HuH-7 (cell line): ENCODE data around the gene PODN.

ENCODE experiments used
- DNase-seq: peaks from one replicate; pipeline ENCODE4 v3.0.0; 2011; ENCODE audit warnings: low spot score

PODN gene

GRCh38 chr1:53090227-53091147 lies 28.5 kb downstream of the PODN start:
- no peak for DNase-seq

- no peak for DNase-seq
Measured at GRCh38 chr1:53091841-53092645, 30.0 kb downstream of the PODN start.

GRCh38 chr1:53092659-53093450 lies 30.8 kb downstream of the PODN start:
- no peak for DNase-seq

GRCh38 chr1:53093451-53093754 lies 31.4 kb downstream of the PODN start:
- no peak for DNase-seq

- no peak for DNase-seq
Measured at GRCh38 chr1:53093778-53094532, 31.9 kb downstream of the PODN start.

GRCh38 chr1:53094533-53094919 lies 32.5 kb downstream of the PODN start:
- no peak for DNase-seq

GRCh38 chr1:53104289-53104913 lies 42.4 kb downstream of the PODN start:
- no peak for DNase-seq

- no peak for DNase-seq
Measured at GRCh38 chr1:53107090-53107489, 45.1 kb downstream of the PODN start.

GRCh38 chr1:53107570-53108322 lies 45.7 kb downstream of the PODN start:
- peak; percentile 84 for DNase-seq

GRCh38 chr1:53108646-53109580 lies 46.9 kb downstream of the PODN start:
- DNase-seq, result no peak

- DNase-seq, result no peak
Measured at GRCh38 chr1:53110370-53111072, 48.5 kb downstream of the PODN start.

GRCh38 chr1:53111073-53111556 lies 49.1 kb downstream of the PODN start:
- peak; percentile 62 for DNase-seq

GRCh38 chr1:53111693-53112092 lies 49.7 kb downstream of the PODN start:
- DNase-seq, result no peak

- no peak for DNase-seq
Measured at GRCh38 chr1:53112271-53112774, 50.3 kb downstream of the PODN start.

- DNase-seq, result no peak
Measured at GRCh38 chr1:53112861-53113260, 50.8 kb downstream of the PODN start.

GRCh38 chr1:53114090-53114489 lies 52.1 kb downstream of the PODN start:
- DNase-seq, result no peak

GRCh38 chr1:53114581-53115400 lies 52.8 kb downstream of the PODN start:
- DNase-seq, result no peak
